OCI-LY7 (cell line): Measurements from ENCODE around the gene EGFL7.

Source experiments
- CTCF ChIP-seq: fragments of 200-600 bp; sonication (generic); conservative IDR thresholded peaks from 2 replicates; pipeline ENCODE4 v1.5.1; 2014; ENCODE audit warnings: mild to moderate bottlenecking, antibody characterized with exemption, low read length, moderate library complexity, mixed read lengths
- EZH2phosphoT487 ChIP-seq: fragments of 200-600 bp; sonication (generic); IDR thresholded peaks from 2 replicates; pipeline ENCODE4 v1.6.1; 2018; ENCODE audit warnings: low read depth, borderline replicate concordance, mild to moderate bottlenecking, mixed run types, antibody characterized with exemption, low read length, moderate library complexity, mixed read lengths

GRCh38 chr9:136684339-136684738, 21.6 kb downstream of the EGFL7 start:
- TF ChIP-seq CTCF = no peak
- no peak for TF ChIP-seq EZH2phosphoT487
